ENCODE results near the gene NAT8L. TPM values are rescaled to one million over a fixed set of nuclear protein-coding genes. Genes with fewer than 3 reads are reported as not detected.

NAT8L gene
- total and polyA plus RNA-seq, 7 donors: 0.72 to 7.2 (median 3.4) TPM

DNA sequence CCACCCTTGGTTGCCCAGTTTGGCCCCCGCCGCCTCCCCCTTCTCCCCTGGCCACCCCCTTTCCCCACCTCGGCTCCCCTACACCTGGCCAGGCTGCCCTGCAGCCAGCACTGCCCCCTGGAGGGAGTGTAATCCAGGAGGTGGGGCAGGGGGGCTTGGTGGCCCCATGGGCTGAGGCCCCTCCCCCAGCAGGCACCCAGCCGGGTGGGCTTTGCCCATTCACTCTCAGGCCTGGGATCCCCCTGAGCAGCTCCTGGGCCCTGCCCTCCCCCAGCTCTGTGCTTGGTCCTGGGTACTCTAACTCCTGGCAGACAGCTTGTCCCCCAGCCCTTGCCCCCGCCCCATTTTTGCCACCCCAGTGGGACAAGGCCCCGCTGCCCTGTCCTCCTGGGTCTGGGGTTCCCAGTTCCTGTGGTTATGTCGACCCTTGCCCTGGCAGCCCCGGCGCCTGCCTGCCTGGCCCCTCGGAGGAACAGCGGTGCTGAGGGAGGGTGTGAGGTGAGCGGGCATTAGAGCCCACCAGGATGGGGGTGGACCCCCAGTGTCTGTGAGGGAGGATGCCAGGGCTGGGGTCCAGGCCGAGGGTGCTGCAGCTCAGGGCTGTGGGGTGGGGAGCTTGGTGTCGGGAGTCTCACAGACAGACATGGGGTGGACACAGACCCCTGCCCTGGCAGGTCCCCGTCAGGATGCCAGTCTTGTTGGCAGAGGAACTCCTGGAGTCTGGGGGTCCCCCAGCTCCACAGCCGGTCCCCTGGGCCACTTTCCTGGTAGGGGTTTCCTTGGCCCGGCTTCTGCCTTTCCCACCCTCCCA, 10.2 kb downstream of the NAT8L start:
- Histone ChIP-seq H3K9me3 (no peaks in the 10 kb centered on the region), H3K4me3 (no peak overlapping the region), H3K27ac (no peak overlapping the region), H3K36me3 (ENCODE audit: insufficient read depth in 1 of 2, low read depth in 1 of 2) (no peaks in the 10 kb centered on the region), H3K4me1 (no peaks in the 10 kb centered on the region), H3K27me3 (ENCODE audit: insufficient read depth in 3 of 3, low read length in 2 of 3) (no peaks in the 10 kb centered on the region)
- ATAC-seq (no peak), DNase-seq (no peak)
- intact Hi-C loops (cut with DNase I): no loop called here
- TF ChIP-seq, protein P1, sequence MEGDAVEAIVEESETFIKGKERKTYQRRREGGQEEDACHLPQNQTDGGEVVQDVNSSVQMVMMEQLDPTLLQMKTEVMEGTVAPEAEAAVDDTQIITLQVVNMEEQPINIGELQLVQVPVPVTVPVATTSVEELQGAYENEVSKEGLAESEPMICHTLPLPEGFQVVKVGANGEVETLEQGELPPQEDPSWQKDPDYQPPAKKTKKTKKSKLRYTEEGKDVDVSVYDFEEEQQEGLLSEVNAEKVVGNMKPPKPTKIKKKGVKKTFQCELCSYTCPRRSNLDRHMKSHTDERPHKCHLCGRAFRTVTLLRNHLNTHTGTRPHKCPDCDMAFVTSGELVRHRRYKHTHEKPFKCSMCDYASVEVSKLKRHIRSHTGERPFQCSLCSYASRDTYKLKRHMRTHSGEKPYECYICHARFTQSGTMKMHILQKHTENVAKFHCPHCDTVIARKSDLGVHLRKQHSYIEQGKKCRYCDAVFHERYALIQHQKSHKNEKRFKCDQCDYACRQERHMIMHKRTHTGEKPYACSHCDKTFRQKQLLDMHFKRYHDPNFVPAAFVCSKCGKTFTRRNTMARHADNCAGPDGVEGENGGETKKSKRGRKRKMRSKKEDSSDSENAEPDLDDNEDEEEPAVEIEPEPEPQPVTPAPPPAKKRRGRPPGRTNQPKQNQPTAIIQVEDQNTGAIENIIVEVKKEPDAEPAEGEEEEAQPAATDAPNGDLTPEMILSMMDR (IDR thresholded peaks at IDR 0.05): no peak
- WGBS, 3 donors: 75 to 76% (median 75%) methylated on average over 15 to 17 of the region's 17 CpGs

DNA sequence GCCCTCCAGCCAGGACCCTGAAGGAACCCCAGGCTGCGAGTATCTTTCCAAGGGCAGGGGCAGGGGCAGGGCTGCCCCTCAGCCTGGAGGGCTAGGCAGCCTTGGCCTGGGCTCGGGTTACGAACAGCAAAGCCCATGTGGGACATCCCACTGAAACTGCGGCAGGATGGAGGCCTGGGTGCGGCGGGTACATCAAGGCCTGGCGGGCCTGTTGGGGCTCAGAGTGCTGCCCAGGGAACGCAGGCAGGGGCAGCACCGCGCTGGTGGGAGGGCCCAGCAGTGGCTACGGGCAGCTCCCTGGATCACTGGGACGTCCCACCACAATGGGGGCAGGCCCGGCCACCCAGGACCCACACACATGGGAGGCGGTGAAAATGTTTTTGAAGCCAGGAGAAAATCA, 10.9 kb downstream of the NAT8L start:
- DNase-seq (no peak), ATAC-seq (no peak)
- Histone ChIP-seq H3K27ac (no peak overlapping the region), H3K4me1 (no peaks in the 10 kb centered on the region), H3K36me3 (ENCODE audit: insufficient read depth in 1 of 2, low read depth in 1 of 2) (no peaks in the 10 kb centered on the region), H3K9me3 (no peaks in the 10 kb centered on the region), H3K27me3 (ENCODE audit: insufficient read depth in 3 of 3, low read length in 2 of 3) (no peaks in the 10 kb centered on the region), H3K4me3 (no peak overlapping the region)
- TF ChIP-seq, protein P1 (IDR thresholded peaks at IDR 0.05): no peak
- 56 to 63% (median 57%) methylated on average over 14 of the region's 14 CpGs for WGBS, 3 donors
- intact Hi-C loops (cut with DNase I): no loop called here

DNA sequence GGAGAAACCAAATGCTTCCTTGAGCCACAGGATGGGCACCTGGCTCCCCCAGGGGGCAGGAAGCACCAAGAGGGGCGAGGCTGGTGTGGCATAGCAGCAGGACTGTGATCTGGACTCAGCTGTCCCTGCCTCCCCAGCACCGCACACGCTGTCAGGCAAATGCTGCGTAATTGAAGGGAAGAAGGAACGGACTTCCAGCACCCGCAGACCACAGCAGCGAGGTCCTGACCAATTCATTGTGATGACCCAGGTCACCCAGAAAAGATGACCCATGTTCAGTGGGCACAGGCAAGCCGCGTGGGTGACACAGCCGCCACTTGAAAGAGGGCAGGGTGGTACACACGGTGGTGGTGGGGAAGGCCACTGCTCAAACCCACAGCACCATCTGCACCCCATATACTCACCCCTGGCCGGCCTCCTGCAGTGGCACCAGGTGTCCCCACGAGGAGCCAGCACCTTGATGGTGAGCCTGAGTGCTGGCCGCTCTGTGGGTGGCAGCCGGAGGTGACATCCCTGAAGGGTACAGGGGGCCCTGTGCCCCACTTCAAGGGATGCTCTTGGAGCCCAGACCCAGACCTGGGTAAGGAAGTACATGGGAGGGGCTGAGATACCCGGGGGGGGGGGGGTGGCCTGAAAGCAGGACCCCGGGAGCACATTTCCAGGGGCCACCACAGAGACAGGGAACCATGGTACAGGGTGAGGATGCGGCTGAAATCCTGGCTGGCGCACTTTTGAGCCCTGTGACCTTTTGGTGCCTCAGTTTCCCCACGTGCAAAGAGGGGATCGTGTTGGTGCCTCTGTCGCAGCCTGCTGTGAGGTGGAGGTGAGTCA, 11.5 kb downstream of the NAT8L start:
- DNase-seq (no peak), ATAC-seq (no peak)
- 77 to 83% (median 79%) methylated on average over 22 of the region's 22 CpGs for WGBS, 3 donors
- Histone ChIP-seq H3K36me3 (ENCODE audit: insufficient read depth in 1 of 2, low read depth in 1 of 2) (no peaks in the 10 kb centered on the region), H3K9me3 (no peaks in the 10 kb centered on the region), H3K27me3 (ENCODE audit: insufficient read depth in 3 of 3, low read length in 2 of 3) (no peaks in the 10 kb centered on the region), H3K27ac (no peak overlapping the region), H3K4me1 (no peaks in the 10 kb centered on the region), H3K4me3 (no peak overlapping the region)
- intact Hi-C loops (cut with DNase I): no loop called here
- TF ChIP-seq, protein P1 (IDR thresholded peaks at IDR 0.05): no peak

DNA sequence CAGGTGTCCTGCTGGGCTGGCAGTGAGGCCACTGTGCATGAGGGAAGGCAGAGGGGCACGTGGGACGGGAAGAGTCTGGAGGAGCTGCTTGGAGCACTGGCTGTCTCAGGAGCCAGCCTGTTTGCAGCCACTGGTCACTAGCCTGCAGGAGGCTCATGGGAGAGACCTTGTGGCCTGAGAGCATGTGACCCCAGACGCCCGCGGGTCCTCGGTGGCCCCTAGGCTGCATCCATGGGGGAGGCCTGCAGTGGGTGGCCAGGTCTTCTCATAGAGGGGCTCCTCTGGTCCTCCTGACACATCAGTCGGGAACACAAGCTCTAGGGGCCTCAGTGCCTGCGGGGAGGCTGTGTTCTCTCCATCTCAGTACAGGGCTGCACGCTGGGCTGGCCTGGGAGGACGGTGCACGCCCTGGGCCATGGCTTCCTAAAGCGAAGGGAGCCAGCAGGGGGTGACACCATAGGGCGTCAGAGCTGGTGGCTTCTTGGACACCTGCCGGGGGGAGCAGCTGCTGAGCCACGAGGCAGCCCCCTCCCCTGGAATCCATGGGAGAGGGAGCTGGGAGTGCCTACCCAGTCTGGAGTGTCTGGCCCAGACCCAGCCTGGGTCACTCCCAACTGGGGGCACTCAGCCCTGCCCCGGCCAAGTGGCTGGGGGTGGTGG, 12.3 kb downstream of the NAT8L start:
- WGBS, 3 donors: 48 to 53% (median 50%) methylated on average over 11 to 16 of the region's 16 CpGs
- H3K27ac ChIP-seq: no peak overlapping the region
- H3K36me3 ChIP-seq (ENCODE audit: insufficient read depth in 1 of 2, low read depth in 1 of 2): no peaks in the 10 kb centered on the region
- no peak overlapping the region for H3K4me3 ChIP-seq
- no peaks in the 10 kb centered on the region for H3K9me3 ChIP-seq
- ATAC-seq: no peak
- peak in 1 of 2 donors; percentile 19 for DNase-seq
- intact Hi-C loops (cut with DNase I): no loop called here
- H3K4me1 ChIP-seq: no peaks in the 10 kb centered on the region
- TF ChIP-seq, protein P1 (IDR thresholded peaks at IDR 0.05): no peak
- H3K27me3 ChIP-seq (ENCODE audit: insufficient read depth in 3 of 3, low read length in 2 of 3): no peaks in the 10 kb centered on the region
